Heart left ventricle (tissue), 16 donors: ENCODE results near the gene METTL17. TPM values are rescaled to one million over a fixed set of nuclear protein-coding genes. Genes with fewer than 3 reads are reported as not detected.
"Not testable (repeated sequence)": the region's sequence is repeated elsewhere in the genome, so short reads cannot be mapped to it uniquely, and the experiment has no call there.

Source experiments
- ATAC-seq, 4 donors: fragments of 200-7000 bp; cut with Tn5 transposase; one replicate each; pipeline ENCODE4 v1.9.1; 2020 to 2022; ENCODE audit warnings: moderate library complexity in 4 of 4, mild to moderate bottlenecking in 3 of 4, moderate number of reproducible peaks in 1 of 4
- DNase-seq, 5 donors: peaks; one replicate each; pipeline ENCODE4 v3.0.0-alpha.2; 2020
- H3K27ac ChIP-seq, 12 donors: fragments of 200-600 bp; sonication (generic) in 4 of 12; one replicate each; pipeline versions ENCODE4 v1.5.0 to v1.8.0; 2016 to 2022; ENCODE audit warnings: mild to moderate bottlenecking in 2 of 12
- H3K27me3 ChIP-seq, 9 donors: fragments of 200-600 bp; sonication (generic) in 2 of 9; one replicate each; pipeline versions ENCODE4 v1.5.1 to v1.8.0; 2016 to 2022; ENCODE audit warnings: mild to moderate bottlenecking in 3 of 9
- H3K36me3 ChIP-seq, 9 donors: fragments of 200-600 bp; sonication (generic) in 2 of 9; one replicate each; pipeline versions ENCODE4 v1.5.0 to v1.8.0; 2018 to 2022; ENCODE audit warnings: mild to moderate bottlenecking in 2 of 9
- H3K4me1 ChIP-seq, 12 donors: fragments of 200-600 bp; sonication (generic) in 4 of 12; one replicate each; pipeline versions ENCODE4 v1.5.0 to v1.8.0; 2016 to 2022; ENCODE audit warnings: mild to moderate bottlenecking in 3 of 12
- H3K4me3 ChIP-seq, 12 donors: fragments of 200-600 bp; sonication (generic) in 4 of 12; one replicate each; pipeline versions ENCODE4 v1.5.0 to v1.8.0; 2017 to 2022; ENCODE audit warnings: mild to moderate bottlenecking in 9 of 12, moderate library complexity in 4 of 12
- H3K9me3 ChIP-seq, 12 donors: fragments of 200-600 bp; sonication (generic) in 4 of 12; one replicate each; pipeline versions ENCODE4 v1.5.0 to v1.8.0; 2016 to 2022; ENCODE audit warnings: mild to moderate bottlenecking in 1 of 12
- CTCF ChIP-seq, 12 donors: fragments of 200-600 bp; sonication (generic) in 4 of 12; IDR thresholded peaks; one replicate each; pipeline versions ENCODE4 v1.5.0 to v1.8.0; 2018 to 2022; ENCODE audit warnings: antibody characterized with exemption in 12 of 12, mild to moderate bottlenecking in 5 of 12
- POLR2A ChIP-seq, 2 donors: fragments of 450-650 bp; IDR thresholded peaks; one replicate each; pipeline ENCODE4 v1.6.1; 2017; ENCODE audit warnings: antibody characterized with exemption in 2 of 2, mild to moderate bottlenecking in 2 of 2, moderate library complexity in 2 of 2
- WGBS, 4 donors: extraction: QIAGEN DNeasy Blood & Tissue Kit in 2 of 4; methylation state at CpG; one replicate each; pipeline versions ENCODE4 v1.1.5 to v1.1.7; 2013 to 2018; 5-methylcytosine and 5-hydroxymethylcytosine counted together
- intact Hi-C, 10 donors: fragments of 100-400 bp; cut with DNase I; formaldehyde crosslinking; loops; one replicate each; pipeline versions ENCODE4 v1.11.1 to v1.14.2; 2022
- polyA plus RNA-seq, 2 donors: library from polyadenylated mRNA; stranded (reverse); fragments of 200-250 nt; gene quantifications; one replicate each; pipeline ENCODE4 v1.2.3, GENCODE V29; 2013
- total RNA-seq, 9 donors: library from RNA; depleted of rRNA in 2 of 9; stranded (reverse); fragments of >200 nt in 2 of 9; fragmentation: NEBNext Ultra II Directional in 3 of 9; extraction: Animal tissue kit (Norgen Biotek cat#: 25700) in 3 of 9; gene quantifications; one replicate each; pipeline versions ENCODE4 v1.1.0 to v1.2.4, GENCODE V29; 2016 to 2023
- donor health status: ischemic (EF 13 %, LVEDD 7.1; RV severe dilation, severe dysfunction).
- donor health status: healthy with polysubstance abuse.
- donor health status: DM: no; HTN: yes; CAD: no.
- donor health status: DM: no; HTN: no; CAD: no.
- donor health status: ischemic (EF 25% LVEDD 6.9; RV normal size, moderate dysfunction).
- donor health status: ischemic (EF 25% LVEDD 5.7; RV mildly dilated, moderate dysfunction).
- donor health status: healthy.
- donor health status: DM: yes; HTN: yes; CAD: no.
- donor health status: ischemic (EF 35%, LVEDD 5.7; RV mildly dilated, moderate dysfunction).
- donor health status: nonischemic (EF 11% LVEDD 7.7; RV severe dilation, severe dysfunction).
- donor health status: DM: yes; HTN: yes; CAD: no.
- donor health status: PGD.
- donor health status: ischemic (EF 29% LVEDD 5.4; RV normal size, mild dysfunction).
- donor health status: nonischemic (EF 23%, LVEDD 6.1; RV moderate dilation, normal function).

Gene METTL17
- total and polyA plus RNA-seq, 11 donors: 31.3 to 59.5 (median 44.7) TPM

DNA sequence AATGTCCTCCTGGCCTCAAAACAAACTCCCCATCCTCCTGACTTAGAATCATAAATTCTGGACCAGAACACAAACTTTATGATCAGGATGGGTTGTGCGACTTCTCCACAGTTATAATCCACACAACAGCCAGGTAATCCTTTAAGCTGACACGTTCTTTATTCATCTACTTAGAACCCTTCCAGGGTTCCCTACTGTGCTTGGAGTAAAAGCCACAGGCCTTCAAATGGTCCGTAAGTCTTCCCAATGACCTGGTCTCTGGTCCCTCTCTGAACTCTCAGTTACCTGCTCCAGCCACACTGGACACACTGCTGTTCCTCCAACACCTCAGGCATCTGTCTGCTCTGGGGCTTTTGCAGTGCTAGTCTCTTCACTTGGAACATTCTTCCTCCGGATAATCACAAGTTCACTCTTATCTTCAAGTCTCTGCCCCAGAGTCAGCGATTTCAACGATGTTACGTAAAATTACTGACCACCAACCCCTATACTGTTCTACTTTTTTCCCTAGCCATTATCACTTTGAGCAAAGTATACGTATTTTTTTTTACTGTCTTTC, 50.7 kb downstream of the METTL17 start:
- H3K36me3 ChIP-seq: no peaks in the 10 kb centered on the region
- DNase-seq: no peak
- intact Hi-C loops: loop anchor here in 9 of 10 donors (1.0 to 10.0 kb wide), 8 partner anchors 26 to 358 kb away; partner anchors contain the start of gene RNASE4 (in 1 of the 9)
- H3K27ac ChIP-seq: peak overlapping the region in 4 of 12 donors; percentile 30 to 79 (median 64)
- ATAC-seq: no peak
- no peaks in the 10 kb centered on the region for H3K27me3 ChIP-seq
- TF ChIP-seq POLR2A (IDR thresholded peaks at IDR 0.05): no peak
- peak in 3 of 12 donors; percentile 1 to 10 (median 10) for TF ChIP-seq CTCF (IDR thresholded peaks at IDR 0.05)
- no peaks in the 10 kb centered on the region for H3K9me3 ChIP-seq
- WGBS, 4 donors: 67 to 72% (median 71%) methylated on average over 8 of the region's 8 CpGs
- H3K4me1 ChIP-seq: peaks cover 5 to 63% (median 36%) of the 10 kb centered on the region in 12 donors
- no peak overlapping the region for H3K4me3 ChIP-seq

GRCh38 chr14:21040941-21041340, 51.2 kb downstream of the METTL17 start:
- H3K4me1 ChIP-seq: peaks cover 5 to 63% (median 36%) of the 10 kb centered on the region in 12 donors
- not testable (repeated sequence) for H3K4me3 ChIP-seq, H3K27ac ChIP-seq, DNase-seq, H3K36me3 ChIP-seq, H3K27me3 ChIP-seq, ATAC-seq, H3K9me3 ChIP-seq
- intact Hi-C loops: loop anchor here in 9 of 10 donors (1.0 to 10.0 kb wide), 8 partner anchors 26 to 359 kb away; partner anchors contain the start of gene RNASE4 (in 1 of the 9)
- 91 to 98% (median 93%) methylated on average over 3 of the region's 3 CpGs for WGBS, 4 donors

DNA sequence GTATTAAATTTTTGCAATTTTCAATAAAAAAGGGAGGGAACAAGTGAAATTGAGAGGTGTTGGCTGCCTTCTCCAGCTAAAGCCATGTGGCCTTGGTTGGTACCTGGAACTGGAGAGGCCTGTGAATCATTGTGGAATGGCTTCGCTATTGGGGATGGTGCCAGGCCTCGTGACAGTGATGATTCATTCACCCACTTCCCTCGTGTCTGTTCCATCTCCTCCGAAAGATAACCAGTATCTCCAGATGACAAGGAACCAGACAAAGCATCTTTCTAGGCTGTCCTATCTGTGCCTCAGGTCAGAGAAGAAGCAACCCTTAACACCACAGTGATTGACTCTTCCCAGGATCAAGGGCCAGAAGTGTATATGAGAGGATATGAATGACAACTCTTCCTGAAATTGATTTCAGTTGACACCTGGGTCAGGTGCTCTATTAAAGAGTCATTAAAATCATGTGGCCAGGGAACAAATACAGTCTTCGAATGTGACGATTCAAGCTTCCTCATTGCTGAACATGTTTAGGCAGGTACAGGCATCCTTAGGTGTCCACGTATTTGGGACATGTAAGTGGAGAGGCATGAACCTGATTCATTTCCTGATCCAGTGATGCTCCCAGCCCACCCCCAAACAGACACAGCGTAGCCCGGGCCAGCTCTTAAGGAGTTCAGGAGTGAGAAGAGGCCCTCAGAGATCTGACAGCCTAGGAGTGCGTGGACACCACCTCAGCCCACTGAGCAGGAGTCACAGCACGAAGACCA, 52.1 kb downstream of the METTL17 start, which contains the start of gene RNASE7:
Gene RNASE7 (plus strand): TSS at position 687 of the 758 bp plus-strand sequence. CDS start 631 bp downstream, outside the sequence.
- no peak within 1 kb of the TSS for H3K4me3 ChIP-seq
- no peaks in the 10 kb centered on the region for H3K36me3 ChIP-seq
- DNase-seq: no peak
- no peak for ATAC-seq
- TF ChIP-seq CTCF (IDR thresholded peaks at IDR 0.05) (no peak), POLR2A (IDR thresholded peaks at IDR 0.05) (no peak)
- peak within 1 kb of the TSS in 4 of 12 donors; percentile 15 to 59 (median 40) for H3K27ac ChIP-seq
- intact Hi-C loops: loop anchor here in 7 of 10 donors (2.0 to 10.0 kb wide), 7 partner anchors 27 to 360 kb away; partner anchors contain the start of gene RNASE4 (in 1 of the 7)
- 74 to 77% (median 77%) methylated on average over 11 of the region's 11 CpGs for WGBS, 4 donors
- peaks cover 5 to 63% (median 36%) of the 10 kb centered on the region in 12 donors for H3K4me1 ChIP-seq
- H3K9me3 ChIP-seq: no peaks in the 10 kb centered on the region
- H3K27me3 ChIP-seq: no peaks in the 10 kb centered on the region

DNA sequence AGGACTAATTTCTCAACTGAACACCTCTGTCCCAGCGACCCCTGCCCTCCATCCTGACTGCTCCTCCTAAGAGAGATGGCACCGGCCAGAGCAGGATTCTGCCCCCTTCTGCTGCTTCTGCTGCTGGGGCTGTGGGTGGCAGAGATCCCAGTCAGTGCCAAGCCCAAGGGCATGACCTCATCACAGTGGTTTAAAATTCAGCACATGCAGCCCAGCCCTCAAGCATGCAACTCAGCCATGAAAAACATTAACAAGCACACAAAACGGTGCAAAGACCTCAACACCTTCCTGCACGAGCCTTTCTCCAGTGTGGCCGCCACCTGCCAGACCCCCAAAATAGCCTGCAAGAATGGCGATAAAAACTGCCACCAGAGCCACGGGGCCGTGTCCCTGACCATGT, 53.1 kb downstream of the METTL17 start:
- intact Hi-C loops: loop anchor here in 5 of 10 donors (5.0 to 10.0 kb wide), 5 partner anchors 36 to 361 kb away; partner anchors contain the start of gene RNASE4 (in 1 of the 5)
- WGBS, 4 donors: 42 to 52% (median 45%) methylated on average over 8 of the region's 8 CpGs
- Histone ChIP-seq H3K27ac (peak overlapping the region in 2 of 12 donors; percentile 15 to 35), H3K4me3 (no peak overlapping the region), H3K4me1 (peaks cover 5 to 60% (median 36%) of the 10 kb centered on the region in 12 donors), H3K27me3 (no peaks in the 10 kb centered on the region), H3K9me3 (no peaks in the 10 kb centered on the region), H3K36me3 (no peaks in the 10 kb centered on the region)
- DNase-seq: peak in 1 of 5 donors; percentile 42
- TF ChIP-seq POLR2A (IDR thresholded peaks at IDR 0.05): no peak
- no peak for TF ChIP-seq CTCF (IDR thresholded peaks at IDR 0.05)
- ATAC-seq: peak in 1 of 4 donors; percentile 18
